HG02763 (cell line): Measurements from ENCODE around the gene TMED10.

Experiments
- ATAC-seq: cut with Tn5 transposase; IDR thresholded peaks from one replicate; pipeline ENCODE4 v1.9.1; 2021; ENCODE audit warnings: mild to moderate bottlenecking, moderate library complexity; ENCODE audit not compliant: unreplicated experiment

The TMED10 gene

GRCh38 chr14:75091251-75091650 is 85.2 kb downstream of the TMED10 start:
- ATAC-seq, result no peak

GRCh38 chr14:75090353-75090752 is 86.1 kb downstream of the TMED10 start:
- ATAC-seq, result no peak

- no peak for ATAC-seq
Measured at GRCh38 chr14:75088566-75089373, 87.6 kb downstream of the TMED10 start.

GRCh38 chr14:75088153-75088552 is 88.3 kb downstream of the TMED10 start:
- no peak for ATAC-seq

- no peak for ATAC-seq
Measured at GRCh38 chr14:75084513-75084912, 91.9 kb downstream of the TMED10 start.

- ATAC-seq, result no peak
Measured at GRCh38 chr14:75083271-75083670, 93.1 kb downstream of the TMED10 start.

- ATAC-seq, result no peak
Measured at GRCh38 chr14:75081660-75082229, 94.7 kb downstream of the TMED10 start.
